ENCODE measurements around the gene JAKMIP2. TPM values are rescaled to one million over a fixed set of nuclear protein-coding genes. Genes with fewer than 3 reads are reported as not detected.

JAKMIP2 gene
- total RNA-seq, 1 donor from 2014 or later: 2.0 TPM

DNA sequence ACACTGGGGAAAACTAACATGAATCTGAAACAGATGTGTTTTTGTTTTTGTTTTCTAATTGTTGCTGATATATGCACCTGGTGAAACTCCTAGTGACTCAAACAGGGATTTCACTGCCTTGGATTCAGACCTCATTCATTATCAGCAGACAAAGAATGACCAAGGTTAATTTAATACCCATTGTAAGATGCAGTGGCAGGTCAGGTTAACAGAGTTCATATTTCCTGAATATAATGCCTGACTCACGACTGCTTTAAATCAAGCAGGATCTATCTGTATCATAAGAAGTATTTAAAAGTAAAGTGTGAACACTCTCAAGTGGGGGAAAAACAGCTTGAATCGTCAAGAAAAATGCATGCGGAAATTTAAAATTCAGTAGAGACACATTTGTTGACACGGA, 5.5 kb downstream of the JAKMIP2 start:
- Mint-ChIP-seq H3K4me1 (peaks cover 6% of the 10 kb centered on the region), H3K27ac (no peak overlapping the region), H3K9me3 (peaks cover 7% of the 10 kb centered on the region), H3K27me3 (no peaks in the 10 kb centered on the region), H3K4me3 (no peak overlapping the region), H3K36me3 (ENCODE audit: low read depth) (no peaks in the 10 kb centered on the region)
- DNase-seq (no peak), ATAC-seq (ENCODE audit: low read depth) (no peak)
- TF ChIP-seq, protein P1, sequence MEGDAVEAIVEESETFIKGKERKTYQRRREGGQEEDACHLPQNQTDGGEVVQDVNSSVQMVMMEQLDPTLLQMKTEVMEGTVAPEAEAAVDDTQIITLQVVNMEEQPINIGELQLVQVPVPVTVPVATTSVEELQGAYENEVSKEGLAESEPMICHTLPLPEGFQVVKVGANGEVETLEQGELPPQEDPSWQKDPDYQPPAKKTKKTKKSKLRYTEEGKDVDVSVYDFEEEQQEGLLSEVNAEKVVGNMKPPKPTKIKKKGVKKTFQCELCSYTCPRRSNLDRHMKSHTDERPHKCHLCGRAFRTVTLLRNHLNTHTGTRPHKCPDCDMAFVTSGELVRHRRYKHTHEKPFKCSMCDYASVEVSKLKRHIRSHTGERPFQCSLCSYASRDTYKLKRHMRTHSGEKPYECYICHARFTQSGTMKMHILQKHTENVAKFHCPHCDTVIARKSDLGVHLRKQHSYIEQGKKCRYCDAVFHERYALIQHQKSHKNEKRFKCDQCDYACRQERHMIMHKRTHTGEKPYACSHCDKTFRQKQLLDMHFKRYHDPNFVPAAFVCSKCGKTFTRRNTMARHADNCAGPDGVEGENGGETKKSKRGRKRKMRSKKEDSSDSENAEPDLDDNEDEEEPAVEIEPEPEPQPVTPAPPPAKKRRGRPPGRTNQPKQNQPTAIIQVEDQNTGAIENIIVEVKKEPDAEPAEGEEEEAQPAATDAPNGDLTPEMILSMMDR (IDR thresholded peaks at IDR 0.05): no peak
- intact Hi-C loops (cut with micrococcal nuclease): no loop called here
- ChIA-PET POLR2A (no interaction called here), CTCF (no interaction called here)

DNA sequence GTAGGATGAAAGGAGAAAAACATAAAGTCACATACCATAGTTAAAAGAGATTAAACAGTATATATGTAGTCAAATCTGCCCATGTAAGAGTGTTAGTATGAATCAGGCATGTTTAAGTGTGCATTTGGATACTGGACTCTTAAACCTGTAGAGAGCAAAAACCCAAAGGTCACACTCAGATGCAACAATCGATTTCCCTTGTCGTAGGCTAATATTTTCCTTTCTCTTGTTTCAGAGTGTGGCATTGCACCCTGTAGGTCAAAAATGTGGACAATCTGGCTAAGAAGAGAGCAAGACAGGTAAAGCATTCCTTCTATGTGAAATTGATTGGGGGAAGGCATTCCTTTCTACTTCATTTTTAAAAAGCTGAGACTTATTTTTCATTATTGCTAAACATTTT, 8.9 kb downstream of the JAKMIP2 start:
- H3K4me3 Mint-ChIP-seq: no peak overlapping the region

DNA sequence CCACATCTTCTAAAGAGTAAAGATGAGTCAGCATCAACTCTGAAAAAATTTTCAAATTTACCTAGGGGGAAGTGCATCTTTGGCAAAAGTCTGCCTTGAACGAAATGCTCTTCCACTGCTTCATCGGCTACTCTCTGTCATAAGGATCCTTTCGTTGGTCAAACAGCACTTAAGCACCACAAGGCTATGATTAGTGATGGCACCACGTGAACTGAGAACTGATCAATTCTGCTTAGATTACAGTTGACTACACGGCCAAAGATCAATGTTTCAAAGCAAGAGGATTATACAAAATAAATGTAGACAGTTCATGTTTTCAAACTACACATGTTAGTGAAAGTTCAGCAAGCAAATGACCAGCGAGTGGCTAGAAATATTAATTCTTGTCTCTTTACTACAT, 9.4 kb downstream of the JAKMIP2 start:
- Mint-ChIP-seq H3K36me3 (ENCODE audit: low read depth) (no peaks in the 10 kb centered on the region), H3K4me1 (no peaks in the 10 kb centered on the region), H3K9me3 (peaks cover 7% of the 10 kb centered on the region), H3K4me3 (no peak overlapping the region), H3K27me3 (no peaks in the 10 kb centered on the region), H3K27ac (no peak overlapping the region)
- TF ChIP-seq, protein P1 (IDR thresholded peaks at IDR 0.05): no peak
- CTCF ChIA-PET: no interaction called here
- intact Hi-C loops (cut with micrococcal nuclease): no loop called here
- ATAC-seq (ENCODE audit: low read depth): no peak
- DNase-seq: no peak
- POLR2A ChIA-PET: no interaction called here

More for the DNA sequence above, 8.9 kb downstream of the JAKMIP2 start:
- peaks cover 7% of the 10 kb centered on the region for H3K9me3 Mint-ChIP-seq
- H3K27ac Mint-ChIP-seq: no peak overlapping the region
- no peaks in the 10 kb centered on the region for H3K4me1 Mint-ChIP-seq
- ChIA-PET CTCF (no interaction called here), POLR2A (no interaction called here)
- ATAC-seq (ENCODE audit: low read depth) (no peak), DNase-seq (no peak)
- TF ChIP-seq, protein P1 (IDR thresholded peaks at IDR 0.05): no peak
- intact Hi-C loops (cut with micrococcal nuclease): no loop called here
- no peaks in the 10 kb centered on the region for H3K27me3 Mint-ChIP-seq
- H3K36me3 Mint-ChIP-seq (ENCODE audit: low read depth): no peaks in the 10 kb centered on the region

DNA sequence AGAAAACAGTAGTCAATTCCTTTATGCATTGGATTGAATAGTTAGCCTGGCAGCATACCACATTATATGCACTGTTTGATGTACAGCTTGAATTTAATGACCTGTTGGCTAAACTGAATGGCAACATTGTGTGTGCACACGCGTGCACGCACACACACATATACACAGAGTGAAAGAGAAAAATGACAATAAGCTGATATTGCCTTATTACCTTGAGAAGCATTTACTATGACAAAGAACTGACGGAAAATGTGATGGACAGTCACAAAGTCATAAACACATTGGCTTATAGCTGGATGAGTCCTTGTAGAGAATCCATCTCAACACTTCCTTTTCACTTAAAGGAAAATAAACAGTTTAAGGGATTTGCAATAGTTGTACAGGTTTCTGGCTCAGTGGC, 15.5 kb downstream of the JAKMIP2 start:
- Mint-ChIP-seq H3K27me3 (no peaks in the 10 kb centered on the region), H3K4me1 (no peaks in the 10 kb centered on the region), H3K36me3 (ENCODE audit: low read depth) (no peaks in the 10 kb centered on the region), H3K9me3 (no peaks in the 10 kb centered on the region), H3K27ac (no peak overlapping the region), H3K4me3 (no peak overlapping the region)
- ATAC-seq (ENCODE audit: low read depth) (no peak), DNase-seq (no peak)
- TF ChIP-seq, protein P1 (IDR thresholded peaks at IDR 0.05): no peak
- CTCF ChIA-PET: interaction anchor here (1.4 kb wide), 1 partner anchor 56 kb away, joined by 3 read pairs; no protein-coding TSS in a partner anchor
- POLR2A ChIA-PET: no interaction called here
- intact Hi-C loops (cut with micrococcal nuclease): no loop called here

DNA sequence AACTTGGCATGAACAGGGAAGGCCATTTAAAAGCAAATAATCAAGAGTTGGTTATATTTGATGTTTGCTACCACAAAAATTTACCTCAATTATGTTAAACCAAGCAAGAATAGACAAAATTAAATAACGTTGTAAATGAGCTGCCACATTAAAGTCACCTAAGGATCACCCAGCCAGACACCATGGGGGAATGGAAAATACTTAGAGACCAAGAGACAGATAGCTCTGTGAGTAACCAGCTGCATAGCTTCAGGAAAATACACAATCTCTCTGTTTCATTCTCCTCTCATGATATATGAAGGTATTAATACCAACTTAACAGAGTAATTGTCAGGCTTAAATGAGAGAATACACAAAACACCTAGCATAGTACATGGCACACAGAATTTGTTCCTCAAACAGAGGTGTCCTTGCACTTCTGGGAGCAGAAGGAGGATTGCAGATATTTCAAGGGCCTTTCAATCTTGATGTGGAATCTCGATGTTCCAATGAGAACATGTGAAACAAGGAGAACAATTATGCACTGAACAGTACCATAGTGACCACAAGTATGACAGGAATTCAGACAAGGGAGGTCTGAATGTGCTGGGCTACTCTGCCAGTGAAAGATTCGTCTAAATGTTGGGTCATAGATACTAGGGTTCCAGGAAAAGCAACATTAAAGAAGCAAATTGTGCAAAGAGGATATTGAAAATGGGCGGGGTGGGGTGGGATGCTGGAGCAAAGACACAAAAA, 18.6 kb downstream of the JAKMIP2 start:
- intact Hi-C loops (cut with micrococcal nuclease): no loop called here
- POLR2A ChIA-PET: no interaction called here
- TF ChIP-seq, protein P1 (IDR thresholded peaks at IDR 0.05): no peak
- no peaks in the 10 kb centered on the region for H3K9me3 Mint-ChIP-seq
- CTCF ChIA-PET: no interaction called here
- H3K27ac Mint-ChIP-seq: no peak overlapping the region
- no peaks in the 10 kb centered on the region for H3K27me3 Mint-ChIP-seq
- ATAC-seq (ENCODE audit: low read depth) (no peak), DNase-seq (no peak)
- H3K36me3 Mint-ChIP-seq (ENCODE audit: low read depth): no peaks in the 10 kb centered on the region
- H3K4me1 Mint-ChIP-seq: no peaks in the 10 kb centered on the region
- no peak overlapping the region for H3K4me3 Mint-ChIP-seq

Data from activated B cell treated with CpG ODN at 0.5 μM for 24 hours (primary cell).